Stimulated activated CD8-positive, alpha-beta memory T cell treated with anti-CD3 and anti-CD28 coated beads, Interleukin-12 subunit alpha, Interleukin-12 subunit beta, amount 100 ng/mL, for 24 hours (primary cell): Measurements from ENCODE around the gene WDR45B.
"Not testable (repeated sequence)": the region's sequence is repeated elsewhere in the genome, so short reads cannot be mapped to it uniquely, and the experiment has no call there.

ENCODE experiments used
- DNase-seq: peaks from one replicate; pipeline ENCODE4 v3.0.0-alpha.2; 2020; ENCODE audit errors: extremely low read depth

The WDR45B gene

DNA sequence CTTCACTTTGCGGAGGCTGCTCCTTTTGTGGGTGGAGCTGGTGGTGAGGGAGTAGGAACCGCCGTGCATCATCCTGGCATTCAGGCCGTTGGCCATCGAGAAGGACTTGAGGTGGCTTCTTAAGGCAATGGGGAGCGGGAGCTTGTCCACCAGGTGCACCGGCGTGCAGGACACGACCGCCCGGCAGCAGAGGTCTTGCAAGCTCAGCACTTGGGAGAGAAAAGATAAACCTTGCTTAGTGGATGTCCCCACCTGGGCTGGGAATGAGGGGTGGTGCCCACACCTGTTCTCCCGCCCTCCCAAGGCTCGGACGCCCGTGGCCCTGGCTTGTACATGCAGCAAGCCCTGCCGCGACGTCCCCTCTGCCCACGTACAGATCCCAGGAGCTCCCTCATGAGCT is 9.7 kb upstream of the WDR45B start:
- DNase-seq: no peak

DNA sequence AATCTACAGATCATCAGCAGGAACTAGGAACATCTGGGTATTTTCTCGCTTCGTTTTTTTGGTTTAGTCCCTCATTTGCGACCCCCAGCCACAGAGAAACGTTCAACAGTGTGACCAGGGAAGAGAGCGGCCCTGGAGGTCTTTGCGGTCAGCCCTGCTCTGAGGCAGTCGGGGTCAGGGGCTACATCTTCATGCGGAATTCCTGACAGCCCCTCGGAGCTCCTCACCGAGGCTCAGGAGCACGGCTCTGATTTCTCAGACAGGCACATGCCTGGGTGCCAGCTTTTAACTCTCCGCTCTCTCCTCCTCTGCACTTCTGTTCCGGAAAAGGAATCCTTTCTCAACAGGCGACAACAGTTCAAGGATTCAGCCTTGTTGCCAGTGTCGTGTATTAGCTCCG is 8.0 kb upstream of the WDR45B start:
- DNase-seq: no peak

DNA sequence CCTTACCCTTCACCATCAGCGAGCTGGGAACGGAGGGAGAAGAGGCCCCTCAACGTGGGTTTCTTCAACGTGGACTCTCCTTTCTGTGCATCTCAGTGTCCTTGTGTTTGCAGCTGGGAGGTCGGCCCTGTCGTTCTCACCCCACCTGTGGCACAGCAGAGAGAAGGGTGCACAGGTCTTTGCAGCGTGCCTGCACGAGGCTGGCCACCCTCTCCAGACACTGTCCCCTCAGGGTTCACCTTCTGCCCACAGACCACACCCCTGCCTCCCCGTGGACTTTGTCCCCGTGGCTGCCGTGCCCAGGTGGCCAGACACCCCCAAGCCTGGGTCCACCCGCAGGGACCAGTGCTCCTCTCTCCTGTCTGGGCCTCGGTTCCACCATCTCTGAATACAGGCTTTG is 7.3 kb upstream of the WDR45B start:
- DNase-seq: no peak

DNA sequence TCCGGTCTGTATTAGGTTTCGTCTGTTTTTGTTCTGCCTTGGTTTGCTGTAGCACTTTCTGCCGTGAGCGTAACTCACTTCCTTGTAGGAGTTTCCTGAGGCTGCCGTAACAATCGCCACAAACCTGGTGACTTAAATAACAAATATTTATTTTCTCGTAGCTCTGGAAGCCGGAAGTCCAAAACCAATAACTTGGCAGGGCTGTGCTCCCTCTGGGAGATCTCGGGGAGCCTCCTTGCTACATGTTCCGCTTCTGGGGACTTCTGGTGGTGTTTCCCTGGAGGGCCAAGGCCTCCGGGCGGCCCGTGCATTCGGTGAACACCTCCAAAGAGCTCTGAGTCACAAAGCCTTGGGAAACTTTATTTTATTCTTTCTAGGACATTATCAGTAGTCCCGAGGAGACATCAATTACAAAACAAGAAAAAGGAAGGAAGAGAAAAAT is 6.8 kb upstream of the WDR45B start:
- DNase-seq: no peak

DNA sequence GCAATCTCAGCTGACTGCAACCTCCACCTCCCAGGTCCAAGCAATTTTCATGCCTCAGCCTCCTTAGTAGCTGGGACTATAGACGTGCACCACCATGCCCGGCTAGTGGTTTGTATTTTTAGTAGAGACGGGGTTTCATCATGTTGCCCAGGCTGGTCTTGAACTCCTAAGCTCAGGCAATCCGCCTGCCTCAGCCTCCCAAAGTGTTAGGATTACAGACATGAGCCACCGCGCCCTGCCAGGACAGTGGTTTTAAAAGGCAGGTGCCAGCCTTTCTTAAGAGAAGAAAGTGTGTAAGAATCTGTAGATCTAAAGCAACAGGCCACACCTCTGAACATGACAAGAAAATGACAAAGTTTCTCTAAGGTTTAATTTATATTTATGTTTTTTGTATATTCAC is 6.4 kb upstream of the WDR45B start:
- not testable (repeated sequence) for DNase-seq

DNA sequence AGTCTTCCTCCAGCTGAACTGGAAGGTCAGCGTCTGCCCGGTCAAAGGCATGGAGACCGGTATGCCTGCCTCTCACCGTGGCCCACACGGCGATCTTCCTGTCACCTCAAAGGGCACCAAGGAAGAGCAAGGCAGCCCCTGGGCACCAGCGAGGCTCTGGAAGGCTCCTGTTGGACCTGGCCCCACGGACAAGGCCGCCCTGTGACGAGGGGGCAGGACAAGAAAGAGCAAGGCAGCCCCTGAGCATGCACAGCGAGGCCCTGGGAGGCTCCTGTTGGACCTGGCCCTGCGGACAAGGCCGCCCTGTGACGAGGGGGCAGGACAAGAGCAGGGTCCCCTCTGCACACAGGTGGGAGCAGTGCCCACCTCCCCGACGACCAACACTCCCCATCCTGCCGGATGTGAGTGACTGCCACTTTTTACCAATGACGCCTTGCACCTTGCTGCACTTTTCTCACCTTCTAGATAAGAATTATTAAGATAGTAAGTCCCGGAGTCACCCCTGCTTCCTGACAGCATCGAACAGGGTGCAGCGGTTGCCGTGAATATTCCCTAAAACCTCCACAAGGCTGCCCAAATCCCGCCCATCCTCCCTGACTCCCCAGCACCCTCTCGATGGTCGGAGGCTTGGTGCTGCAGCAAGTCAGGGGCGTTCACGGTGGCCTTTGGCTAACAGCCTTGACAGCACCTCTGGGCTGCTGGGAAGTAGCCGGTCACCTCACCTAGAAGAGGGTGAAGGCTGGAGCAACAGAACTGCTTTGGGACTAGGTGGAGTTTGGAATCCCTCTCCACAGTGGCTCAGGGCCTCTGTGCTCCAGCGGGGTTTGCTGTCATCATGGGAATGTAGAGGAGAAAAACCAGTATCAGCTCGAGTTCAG is 5.6 kb upstream of the WDR45B start:
- DNase-seq: no peak

DNA sequence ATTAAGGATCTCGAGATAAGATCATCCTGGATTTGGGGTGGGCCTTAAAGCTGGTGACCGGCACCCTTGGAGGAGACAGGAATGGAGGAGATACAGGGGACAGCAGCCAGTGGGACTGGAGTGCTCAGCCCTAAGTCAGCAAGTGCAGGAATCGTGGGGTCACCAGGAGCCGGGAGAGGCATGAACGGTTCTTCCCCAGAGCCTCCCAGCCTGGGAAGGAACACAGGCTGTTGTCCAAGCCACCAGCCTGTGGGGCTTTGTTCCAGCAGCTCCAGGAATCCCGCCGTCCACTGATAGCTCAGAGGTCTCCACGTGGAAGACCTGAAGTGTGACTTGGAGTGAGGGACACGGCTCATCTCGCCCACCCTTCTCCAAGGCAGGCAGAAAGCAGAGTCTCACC is 2.5 kb upstream of the WDR45B start:
- DNase-seq: no peak

DNA sequence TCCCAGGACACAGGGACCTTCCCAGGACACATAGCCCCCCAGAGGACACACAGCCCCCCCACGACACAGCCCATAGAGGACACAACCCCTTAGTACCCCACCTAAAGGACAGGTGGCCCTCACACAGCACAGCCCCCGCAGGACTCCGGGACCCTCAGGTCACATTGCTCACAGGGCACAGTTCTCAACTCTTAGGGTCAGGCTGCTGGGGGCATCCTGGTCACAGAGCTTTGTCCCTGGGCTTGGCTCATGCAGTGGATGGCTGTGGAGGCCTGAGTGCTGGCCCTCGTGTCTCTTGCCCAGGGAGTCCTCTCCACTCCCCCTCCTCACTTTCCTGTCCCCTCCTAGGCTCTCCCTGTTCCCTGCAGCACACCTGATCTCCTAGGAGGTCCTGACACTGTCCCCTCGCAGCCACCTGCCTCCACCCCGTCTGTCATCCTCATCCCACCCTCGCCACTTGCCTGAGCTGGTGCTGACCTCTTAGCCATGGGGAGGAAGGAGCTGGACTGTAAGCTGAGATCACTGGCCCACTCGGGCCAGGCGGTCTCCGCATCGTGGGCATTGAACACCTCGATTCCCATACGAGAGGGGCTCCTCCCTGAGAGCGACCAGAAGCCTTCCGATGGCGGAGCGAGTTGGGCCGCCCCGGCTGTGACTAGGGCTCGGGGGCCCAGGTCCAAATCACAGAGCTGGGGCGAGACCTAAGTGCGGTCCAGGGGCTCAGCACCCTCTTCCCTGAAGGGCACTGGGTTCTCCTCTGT is 1.4 kb upstream of the WDR45B start:
- no peak for DNase-seq

DNA sequence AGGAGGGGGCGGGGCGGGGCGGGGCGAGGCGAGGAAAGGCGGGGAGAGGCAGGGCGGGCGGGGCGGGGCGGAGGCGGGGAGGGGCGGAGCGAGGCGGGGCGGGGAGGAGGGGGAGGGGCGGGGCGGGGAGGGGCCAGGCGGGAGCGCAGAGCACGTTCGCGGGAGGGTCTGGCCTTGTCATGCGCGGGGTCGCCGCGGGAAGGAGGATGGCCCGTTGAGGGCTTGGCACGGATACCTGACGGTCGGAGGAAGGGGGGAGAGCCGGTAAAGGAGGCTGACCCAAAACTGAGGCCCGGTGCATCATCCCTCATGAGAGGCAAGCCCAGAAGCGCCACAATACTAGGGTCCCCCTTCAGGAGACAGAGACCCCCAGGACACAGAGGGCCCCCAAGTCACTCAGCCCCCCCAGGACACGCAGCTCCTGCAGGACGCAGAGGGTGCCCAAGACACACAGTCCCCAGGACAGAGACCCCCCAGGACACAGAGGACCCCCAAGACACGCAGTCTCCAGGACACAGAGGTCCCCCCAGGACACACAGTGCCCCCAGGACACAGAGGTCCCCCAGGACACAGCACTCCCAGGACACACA is 593 bp upstream of the WDR45B start:
- DNase-seq: no peak

DNA sequence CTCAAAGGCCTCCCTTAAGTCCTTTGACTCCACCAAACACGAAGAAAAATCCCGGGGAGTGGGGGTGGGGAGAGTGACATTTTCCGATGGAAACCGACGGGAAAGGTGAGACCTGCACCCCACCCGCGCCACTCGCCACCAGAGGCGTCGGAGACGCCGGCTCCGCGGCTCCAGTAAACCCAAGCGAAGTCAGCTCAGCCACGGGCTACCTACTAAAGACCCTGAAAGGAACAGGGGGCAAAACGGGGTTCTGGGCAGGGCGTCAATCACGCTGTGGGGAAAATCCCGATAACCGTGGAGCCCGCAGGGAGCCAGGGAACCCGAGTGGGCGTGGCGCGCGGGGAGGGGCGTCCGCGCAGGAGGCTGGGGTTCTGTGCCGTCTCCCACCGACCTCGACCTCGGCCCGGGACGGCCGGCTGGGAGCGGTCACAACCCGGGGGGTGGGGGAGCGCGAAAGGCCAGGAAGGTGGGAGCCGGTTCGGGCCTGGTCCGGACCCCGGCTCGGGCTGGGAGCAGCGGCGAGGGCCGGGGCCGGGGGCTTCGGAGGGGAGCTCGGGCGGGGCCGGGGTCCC is 565 bp downstream of the WDR45B start:
- no peak for DNase-seq

DNA sequence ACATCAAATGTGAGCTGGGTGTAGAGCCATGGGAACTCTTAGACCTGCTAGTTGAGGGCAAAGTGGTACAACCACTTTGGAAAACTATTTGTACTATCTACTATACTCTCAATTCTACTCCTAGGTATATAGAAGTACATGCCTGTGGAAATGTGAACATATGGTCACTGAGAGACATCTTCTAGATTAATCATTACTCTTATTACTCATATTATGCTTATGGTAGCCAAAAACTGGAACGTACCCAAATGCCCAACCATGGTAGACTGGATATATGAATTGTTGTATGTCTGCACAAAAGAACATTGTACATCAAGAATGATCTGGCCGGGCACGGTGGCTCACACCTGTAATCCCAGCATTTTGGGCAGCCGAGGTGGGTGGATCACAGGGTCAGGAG is 2.7 kb downstream of the WDR45B start:
- DNase-seq: no peak

DNA sequence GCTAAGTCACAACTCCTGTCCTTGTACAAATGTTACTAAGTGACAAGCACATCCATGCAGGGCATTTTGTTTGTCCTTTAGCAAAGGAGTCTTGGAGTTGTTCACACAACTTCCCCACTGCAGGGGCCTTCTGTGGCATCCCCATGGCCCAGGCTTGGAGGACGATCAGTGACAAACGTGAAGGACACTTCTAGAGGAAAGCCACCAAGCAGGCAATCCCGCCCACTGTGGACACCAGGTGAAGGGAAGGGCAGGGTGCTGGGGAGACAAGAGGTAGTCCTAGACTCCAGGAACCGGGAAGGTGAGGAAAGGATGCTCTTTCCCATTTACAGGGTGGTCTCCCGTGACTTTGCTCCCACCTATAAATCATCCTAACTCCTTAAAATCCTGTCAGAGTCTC is 4.1 kb downstream of the WDR45B start:
- no peak for DNase-seq

DNA sequence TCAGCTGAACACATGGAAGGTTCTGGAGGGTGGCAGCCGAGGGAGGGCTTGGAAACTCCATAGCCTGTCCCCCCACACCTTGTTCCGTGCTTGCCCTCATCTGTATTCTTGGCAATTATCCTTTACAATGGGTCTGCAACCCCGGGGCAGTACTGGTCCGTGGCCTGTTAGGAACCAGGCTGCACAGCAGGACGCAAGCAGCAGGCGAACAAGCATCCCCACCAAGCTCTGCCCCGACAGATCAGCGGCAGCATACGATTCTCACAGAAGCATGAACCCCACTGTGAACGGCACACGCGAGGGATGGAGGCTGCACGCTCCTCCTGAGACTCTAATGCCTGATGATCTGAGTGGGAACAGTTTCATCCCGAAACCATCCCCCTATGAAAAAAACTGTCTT is 6.2 kb downstream of the WDR45B start:
- no peak for DNase-seq

DNA sequence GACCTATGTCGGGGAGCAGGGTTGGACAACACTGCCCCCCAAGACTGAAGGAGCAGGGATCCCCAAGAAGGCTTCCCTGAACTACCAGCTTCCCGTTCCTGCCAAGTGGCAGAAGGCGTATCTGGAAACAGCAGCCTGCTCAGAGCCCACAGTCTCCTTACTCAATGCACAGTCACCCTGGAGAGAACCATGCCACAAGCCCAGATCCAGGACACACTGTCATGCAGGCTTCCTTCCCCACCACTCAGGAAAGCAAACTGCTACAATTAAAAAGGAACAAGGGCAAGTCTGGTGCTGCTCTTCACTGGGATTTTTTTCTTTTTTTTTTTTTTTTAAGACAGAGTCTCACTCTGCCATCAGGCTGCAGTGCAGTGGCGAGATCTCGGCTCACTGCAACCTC is 8.2 kb downstream of the WDR45B start:
- no peak for DNase-seq

DNA sequence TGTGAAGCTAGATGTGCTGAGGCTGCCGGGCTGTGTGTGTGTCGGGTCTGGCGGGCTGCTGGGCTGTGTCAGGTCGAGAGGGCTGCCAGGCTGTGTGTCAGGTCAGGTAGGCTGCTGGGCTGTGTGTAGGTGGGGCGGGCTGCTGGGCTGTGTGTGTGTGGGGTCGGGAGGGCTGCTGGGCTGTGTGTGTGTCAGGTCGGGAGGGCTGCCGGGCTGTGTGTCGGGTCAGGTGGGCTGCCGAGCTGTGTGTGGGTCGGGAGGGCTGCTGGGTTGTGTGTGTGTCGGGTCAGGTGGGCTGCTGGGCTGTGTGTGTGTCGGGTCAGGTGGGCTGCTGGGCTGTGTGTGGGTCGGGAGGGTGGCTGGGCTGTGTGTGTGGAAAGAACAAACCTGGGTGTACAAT is 8.6 kb downstream of the WDR45B start:
- no peak for DNase-seq

DNA sequence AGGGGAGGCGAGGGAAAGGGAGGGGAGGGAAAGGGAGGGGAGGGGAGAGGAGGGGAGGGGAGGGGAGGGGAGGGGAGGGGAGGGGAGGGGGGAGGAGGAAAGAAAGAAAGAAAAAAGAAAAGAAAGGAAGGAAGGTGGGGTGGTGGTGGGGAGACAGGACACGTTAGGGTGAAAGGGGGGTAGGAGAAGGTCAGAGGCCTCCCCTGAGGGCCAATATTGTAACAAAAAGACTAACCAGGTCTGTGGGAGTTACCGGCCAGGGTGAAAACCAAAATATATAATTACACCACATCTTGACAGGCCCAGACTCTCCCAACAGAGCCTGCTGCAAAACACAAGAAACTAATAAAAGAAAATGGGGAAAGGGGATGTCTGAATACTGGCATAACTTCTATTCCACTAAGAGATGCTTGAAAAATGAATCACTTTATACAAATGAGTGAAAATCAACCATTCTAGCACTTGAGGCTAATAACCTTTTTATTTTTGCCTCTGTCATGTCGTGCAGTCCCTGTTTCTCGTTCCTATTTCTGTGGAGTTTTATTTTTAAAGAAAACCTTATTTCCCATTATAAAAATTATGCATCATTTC is 10.0 kb downstream of the WDR45B start:
- DNase-seq: no peak

DNA sequence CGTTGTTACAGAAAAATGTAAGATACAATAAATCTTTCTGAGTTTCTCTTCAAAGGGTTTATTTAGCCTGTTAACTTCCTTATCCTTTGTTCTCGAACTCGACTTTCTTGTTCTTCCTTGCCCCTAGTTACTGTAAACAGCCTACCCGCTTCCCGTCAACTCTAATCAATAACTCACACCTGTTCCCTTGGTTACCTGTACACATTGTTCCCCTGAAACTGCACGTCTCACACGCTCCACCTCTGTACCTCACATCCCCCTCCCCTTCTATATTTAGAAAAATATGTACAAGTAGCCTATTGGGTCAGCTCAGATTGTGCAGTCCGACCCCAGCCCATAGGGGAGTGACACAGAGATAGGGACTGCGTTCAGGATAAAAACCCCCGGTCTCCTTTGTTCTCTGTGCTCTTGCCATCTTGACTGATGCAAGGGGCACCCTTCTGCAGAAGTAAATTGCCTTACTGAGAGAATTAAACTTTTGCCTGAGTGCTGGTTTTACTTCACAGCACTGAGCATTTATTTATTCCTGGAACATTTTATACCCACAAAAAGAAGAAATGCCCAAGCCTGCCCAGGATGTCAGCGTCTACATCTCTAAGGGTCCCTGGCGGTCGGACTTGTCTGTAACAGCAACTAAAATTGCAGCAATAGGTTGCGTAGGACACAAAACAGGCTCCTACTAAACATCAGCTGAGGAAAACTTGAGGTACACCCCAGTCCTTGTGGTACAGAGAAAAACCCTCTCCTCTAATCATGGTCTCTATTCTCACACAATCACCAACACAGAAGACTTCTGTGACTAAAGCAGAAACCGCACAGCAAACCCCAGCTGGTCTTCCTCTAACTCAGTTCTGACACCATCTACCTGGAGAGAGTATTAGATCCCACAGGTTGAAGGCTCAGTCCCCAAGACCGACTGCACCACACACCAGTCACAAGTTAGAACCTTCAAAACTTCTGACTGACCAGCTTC is 11.3 kb downstream of the WDR45B start:
- no peak for DNase-seq

DNA sequence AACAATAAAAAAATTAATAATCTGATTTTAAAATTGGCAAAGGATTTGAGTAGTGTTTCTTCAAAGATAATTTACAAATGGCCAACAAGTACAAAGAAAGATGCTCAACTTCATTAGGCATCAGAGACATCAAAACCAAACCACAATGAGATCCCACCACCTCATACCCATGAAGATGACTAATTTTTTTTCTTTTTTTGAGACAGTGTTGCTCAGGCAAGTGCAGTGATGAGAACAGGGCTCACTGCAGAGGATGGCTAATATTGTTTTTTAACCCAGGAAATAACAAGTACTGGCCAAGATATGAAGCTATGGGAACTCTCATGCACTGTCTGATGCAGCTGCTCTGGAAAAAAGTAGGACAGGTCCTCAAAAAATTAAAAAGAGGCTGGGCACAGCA is 14.9 kb downstream of the WDR45B start:
- no peak for DNase-seq

DNA sequence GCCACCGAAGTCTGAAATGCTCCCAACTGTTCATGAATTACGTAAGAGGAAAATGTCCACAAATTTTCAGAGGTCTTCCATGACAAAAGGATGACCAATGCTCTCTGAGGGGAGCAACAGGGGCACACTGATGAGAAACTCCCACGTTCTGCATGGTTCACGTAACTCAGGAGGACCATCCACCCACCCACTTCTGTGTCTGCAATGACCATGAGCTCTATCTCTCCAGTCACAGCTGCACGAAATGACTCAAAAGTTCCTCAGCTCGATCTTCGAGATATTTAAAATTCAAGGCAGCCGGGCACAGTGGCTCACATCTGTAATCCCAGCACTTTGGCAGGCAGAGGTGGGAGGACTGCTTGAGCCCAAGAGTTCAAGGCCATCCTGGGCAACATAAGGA is 15.8 kb downstream of the WDR45B start:
- no peak for DNase-seq

DNA sequence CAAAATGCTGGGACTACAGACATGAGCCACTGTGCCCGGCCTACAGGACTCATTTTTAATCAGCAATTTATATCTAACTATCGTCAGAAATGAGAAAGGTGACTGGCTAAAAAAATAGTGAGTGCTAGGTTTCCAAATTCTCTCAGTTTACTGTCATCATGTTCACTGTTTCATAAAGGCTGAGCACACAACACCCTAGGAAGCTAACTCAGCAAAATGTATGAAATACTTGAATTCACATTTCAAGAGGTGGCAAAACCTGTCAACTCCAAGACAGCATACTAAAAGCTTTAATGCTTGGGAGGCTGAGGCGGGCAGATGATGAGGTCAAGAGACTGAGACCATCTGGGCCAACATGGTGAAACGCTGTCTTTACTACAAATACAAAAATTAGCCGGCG is 16.7 kb downstream of the WDR45B start:
- DNase-seq: no peak

DNA sequence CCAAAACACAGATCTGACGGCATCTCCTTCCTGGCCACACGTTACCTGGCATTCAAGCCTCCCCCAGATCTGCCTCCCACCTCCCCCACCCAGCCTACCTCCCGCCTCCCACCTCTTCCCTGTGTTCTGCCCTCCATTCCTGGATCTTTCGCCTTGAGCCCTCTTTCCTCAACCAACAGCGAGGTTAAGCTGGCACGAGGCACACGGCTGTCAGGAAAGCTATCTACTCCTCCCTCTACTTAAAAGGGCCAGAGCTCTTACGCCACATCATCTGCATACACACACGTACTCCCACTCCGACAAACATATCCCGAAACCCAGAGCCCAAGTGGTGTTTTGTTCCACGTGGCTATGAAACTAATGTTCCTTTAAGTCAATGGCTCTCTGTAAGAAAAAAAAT is 18.0 kb downstream of the WDR45B start:
- DNase-seq: no peak
